Lung (tissue), 12 donors: Measurements from ENCODE around the gene LIMS2. TPM values are rescaled to one million over a fixed set of nuclear protein-coding genes. Genes with fewer than 3 reads are reported as not detected.
A peak's percentile ranks its signal among the peaks of the same experiment; 100 is the strongest.

ENCODE experiments used
- ATAC-seq: fragments of 200-7000 bp; cut with Tn5 transposase; one replicate; pipeline ENCODE4 v1.9.1; 2020; ENCODE audit warnings: moderate number of reproducible peaks; ENCODE audit not compliant: insufficient read depth, low FRiP score
- DNase-seq, 3 donors: peaks; one replicate each; pipeline ENCODE4 v3.0.0-alpha.2; 2013 to 2017
- H3K27ac ChIP-seq, 2 donors: one replicate each; pipeline ENCODE4 v1.5.1; 2013; ENCODE audit warnings: mild to moderate bottlenecking in 2 of 2, moderate library complexity in 2 of 2, control low read depth in 1 of 2, inconsistent platforms in 1 of 2, low read depth in 1 of 2, low read length in 1 of 2
- H3K27me3 ChIP-seq, 3 donors: one replicate each; pipeline ENCODE4 v1.5.1; 2013; ENCODE audit warnings: low read length in 2 of 3; ENCODE audit not compliant: control insufficient read depth in 3 of 3, insufficient read depth in 3 of 3
- H3K36me3 ChIP-seq, 4 donors: one replicate each; pipeline ENCODE4 v1.5.1; 2013; ENCODE audit warnings: low read length in 4 of 4, mild to moderate bottlenecking in 1 of 4, moderate library complexity in 1 of 4; ENCODE audit not compliant: control insufficient read depth in 4 of 4, insufficient read depth in 4 of 4
- H3K4me1 ChIP-seq, 5 donors: one replicate each; pipeline ENCODE4 v1.5.1; 2013; ENCODE audit warnings: low read length in 5 of 5, mild to moderate bottlenecking in 2 of 5, moderate library complexity in 1 of 5; ENCODE audit not compliant: control insufficient read depth in 5 of 5, insufficient read depth in 5 of 5
- H3K4me3 ChIP-seq: one replicate; pipeline ENCODE4 v1.5.1; 2013; ENCODE audit warnings: mild to moderate bottlenecking, control low read depth, moderate library complexity
- H3K9ac ChIP-seq, 2 donors: one replicate each; pipeline ENCODE4 v1.5.1; 2013; ENCODE audit warnings: low read length in 2 of 2, control low read depth in 1 of 2; ENCODE audit not compliant: insufficient read depth in 1 of 2
- H3K9me3 ChIP-seq, 4 donors: one replicate each; pipeline ENCODE4 v1.5.1; 2013; ENCODE audit warnings: low read length in 3 of 4, mild to moderate bottlenecking in 1 of 4, moderate library complexity in 1 of 4; ENCODE audit not compliant: control insufficient read depth in 4 of 4, insufficient read depth in 3 of 4
- CTCF ChIP-seq: IDR thresholded peaks from 2 replicates; pipeline ENCODE4 v1.5.1; 2012; ENCODE audit warnings: mild to moderate bottlenecking; ENCODE audit errors: control extremely low read depth, extremely low read depth
- WGBS, 2 donors: extraction: QIAGEN DNeasy Blood & Tissue Kit; methylation state at CpG; one replicate each; pipeline ENCODE4 v1.1.7; 2013; 5-methylcytosine and 5-hydroxymethylcytosine counted together
- polyA plus RNA-seq, 2 donors: library from polyadenylated mRNA; stranded (reverse); fragments of 200-250 nt; gene quantifications; one replicate each; pipeline ENCODE4 v1.2.1, GENCODE V29; 2013
- total RNA-seq, 2 donors: library from RNA; depleted of rRNA in 1 of 2; stranded (reverse); fragments of >200 nt in 1 of 2; gene quantifications; one replicate each; pipeline ENCODE4 v1.2.1, GENCODE V29; 2014 to 2021
- donor health status: control.
- donor health status: control.
- donor health status: Bipolar disorder and iron deficiency.
- donor health status: healthy.
- donor health status: DM: yes; HTN: yes; CAD: no.

Gene LIMS2
- total and polyA plus RNA-seq, 4 donors = 22.2 to 138 (median 80.4) TPM

- H3K4me3 ChIP-seq = no peak overlapping the region
- ATAC-seq (no peak), DNase-seq (no peak)
- TF ChIP-seq CTCF = no peak
- WGBS, 2 donors = 92 to 93% methylated on average over 19 of the region's 19 CpGs
- no peaks in the 10 kb centered on the region for H3K9me3 ChIP-seq
- H3K27ac ChIP-seq = peak overlapping the region in 1 of 2 donors; percentile 67
- H3K36me3 ChIP-seq = peaks cover 0 to 9% (median 0%) of the 10 kb centered on the region in 4 donors
- peaks cover 0 to 61% (median 12%) of the 10 kb centered on the region in 5 donors for H3K4me1 ChIP-seq
- no peak overlapping the region for H3K9ac ChIP-seq
- H3K27me3 ChIP-seq = no peaks in the 10 kb centered on the region
Observed at GRCh38 chr2:127635380-127636237, 39.7 kb downstream of the LIMS2 start.

DNA sequence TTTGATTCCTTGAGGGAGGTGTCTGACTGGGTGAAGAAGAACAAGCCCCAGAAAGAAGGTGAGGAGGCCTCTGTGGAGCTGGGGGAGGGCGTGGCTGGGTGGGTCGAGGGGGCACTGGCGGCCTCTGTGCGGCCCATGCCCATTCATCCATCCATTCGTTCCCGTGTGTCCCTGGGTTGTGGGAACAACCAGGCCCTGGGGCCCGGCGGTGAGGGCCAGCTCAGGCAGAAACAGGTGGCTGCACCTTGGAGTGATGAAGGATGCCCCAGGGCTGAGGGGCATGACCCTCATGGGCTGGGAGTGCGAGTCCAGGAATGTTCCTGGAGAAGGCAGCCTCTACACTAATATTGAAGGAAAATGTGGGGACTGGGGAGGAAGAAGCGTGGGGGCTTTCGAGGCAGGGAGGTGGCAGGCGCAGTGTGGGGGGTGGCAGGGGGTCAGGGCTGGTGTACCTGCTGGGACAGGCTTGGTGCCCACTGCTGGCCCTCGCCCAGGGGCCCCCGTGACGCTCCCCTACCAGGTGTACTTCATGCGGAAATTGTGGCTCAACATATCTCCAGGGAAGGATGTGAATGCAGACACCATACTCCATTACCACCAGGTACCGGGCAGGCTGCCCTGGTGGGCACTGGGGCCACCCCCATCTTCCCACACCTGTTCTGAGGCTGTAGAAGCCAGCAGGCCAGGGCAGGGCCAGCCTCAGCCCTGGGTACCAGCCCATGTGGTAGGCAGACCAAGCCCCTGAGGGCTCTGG is 40.5 kb downstream of the LIMS2 start:
- no peak for ATAC-seq
- Histone ChIP-seq H3K27ac (peak overlapping the region in 1 of 2 donors; percentile 67), H3K4me1 (peaks cover 0 to 58% (median 12%) of the 10 kb centered on the region in 5 donors), H3K36me3 (peaks cover 0 to 7% (median 0%) of the 10 kb centered on the region in 4 donors), H3K27me3 (no peaks in the 10 kb centered on the region), H3K9me3 (no peaks in the 10 kb centered on the region), H3K4me3 (no peak overlapping the region), H3K9ac (no peak overlapping the region)
- 90 to 91% methylated on average over 17 of the region's 17 CpGs for WGBS, 2 donors
- DNase-seq = no peak
- no peak for TF ChIP-seq CTCF

DNA sequence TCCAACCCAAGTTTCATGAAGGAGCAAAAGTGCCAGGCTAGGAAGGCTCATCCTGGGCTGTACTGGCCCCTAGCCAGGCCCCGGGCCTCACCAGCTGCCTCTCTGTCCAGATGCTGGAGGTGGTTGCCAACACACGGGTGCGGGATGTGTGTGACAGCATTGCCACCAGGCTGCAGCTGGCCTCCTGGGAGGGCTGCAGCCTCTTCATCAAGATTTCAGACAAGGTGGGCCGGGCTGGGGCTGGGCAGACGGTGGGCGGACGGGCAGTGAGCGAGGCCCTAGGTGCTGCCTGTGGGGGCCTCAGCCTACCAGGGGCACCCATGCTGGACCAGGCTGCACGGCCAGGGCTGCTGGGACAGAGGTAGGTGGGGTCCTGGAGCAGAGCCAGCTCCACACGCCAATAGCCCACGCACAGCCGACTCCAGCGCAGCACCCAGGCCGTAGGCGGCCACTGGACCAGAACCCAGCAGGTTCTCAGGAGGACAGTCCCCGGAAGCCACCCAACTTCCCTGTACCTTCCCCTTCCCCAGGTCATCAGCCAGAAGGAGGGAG is 41.2 kb downstream of the LIMS2 start:
- Histone ChIP-seq H3K9ac (no peak overlapping the region), H3K4me3 (no peak overlapping the region), H3K27me3 (no peaks in the 10 kb centered on the region), H3K4me1 (peaks cover 0 to 57% (median 12%) of the 10 kb centered on the region in 5 donors), H3K27ac (peak overlapping the region in 1 of 2 donors; percentile 57), H3K36me3 (peaks cover 0 to 7% (median 0%) of the 10 kb centered on the region in 4 donors), H3K9me3 (peaks cover 0 to 2% (median 0%) of the 10 kb centered on the region in 4 donors)
- TF ChIP-seq CTCF = no peak
- no peak for ATAC-seq
- 69 to 81% methylated on average over 16 of the region's 16 CpGs for WGBS, 2 donors
- DNase-seq = peak in 1 of 3 donors; percentile 20
